Naive B cell (primary cell): ENCODE results near the gene WFS1. TPM values are rescaled to one million over a fixed set of nuclear protein-coding genes. Genes with fewer than 3 reads are reported as not detected.
A peak's percentile ranks its signal among the peaks of the same experiment; 100 is the strongest.

ENCODE experiments used
- ATAC-seq, 2 donors: fragments of 150-1000 bp; cut with Tn5 transposase; 2 replicates each; pipeline ENCODE4 v1.10.0; 2021; ENCODE audit warnings: low read depth in 2 of 2, mild to moderate bottlenecking in 2 of 2, moderate library complexity in 2 of 2
- DNase-seq: peaks from one replicate; pipeline ENCODE4 v3.0.0; 2022
- H3K27ac Mint-ChIP-seq, 6 donors: one replicate each; pipeline ENCODE4 v1.8.0; 2020 to 2022; ENCODE audit warnings: mild to moderate bottlenecking in 6 of 6, mixed read lengths in 6 of 6, moderate library complexity in 5 of 6, inconsistent platforms in 2 of 6
- H3K27me3 Mint-ChIP-seq, 3 donors: one replicate each; pipeline ENCODE4 v1.8.0; 2021 to 2022; ENCODE audit warnings: mixed read lengths in 3 of 3, mild to moderate bottlenecking in 1 of 3
- H3K36me3 Mint-ChIP-seq, 2 donors: one replicate each; pipeline ENCODE4 v1.8.0; 2020 to 2022; ENCODE audit warnings: mixed read lengths in 2 of 2, inconsistent platforms in 1 of 2, mild to moderate bottlenecking in 1 of 2
- H3K4me1 Mint-ChIP-seq, 3 donors: one replicate each; pipeline ENCODE4 v1.8.0; 2020 to 2022; ENCODE audit warnings: mixed read lengths in 3 of 3, inconsistent platforms in 1 of 3, mild to moderate bottlenecking in 1 of 3, moderate library complexity in 1 of 3
- H3K4me3 Mint-ChIP-seq, 8 donors: one replicate each; pipeline ENCODE4 v1.8.0; 2020 to 2022; ENCODE audit warnings: mild to moderate bottlenecking in 8 of 8, mixed read lengths in 8 of 8, moderate library complexity in 8 of 8, inconsistent platforms in 2 of 8
- H3K9me3 Mint-ChIP-seq, 7 donors: one replicate each; pipeline ENCODE4 v1.8.0; 2020 to 2022; ENCODE audit warnings: mixed read lengths in 7 of 7, mild to moderate bottlenecking in 5 of 7, inconsistent platforms in 2 of 7, moderate library complexity in 1 of 7
- polyA plus RNA-seq, 6 donors: library from polyadenylated mRNA; unstranded; fragments of 300-500 nt; fragmentation: Illumina TruSeq; gene quantifications; one replicate each; pipeline ENCODE4 v1.2.3, GENCODE V29; 2021; ENCODE audit warnings: low read depth in 6 of 6

WFS1 gene
- polyA plus RNA-seq, 6 donors from 2014 or later = 1.5 to 6.0 (median 3.1) TPM

- H3K4me3 Mint-ChIP-seq = peak overlapping the region in 6 of 8 donors; percentile 22 to 82 (median 64)
- peaks cover 4 to 11% (median 7%) of the 10 kb centered on the region in 3 donors for H3K4me1 Mint-ChIP-seq
- no peaks in the 10 kb centered on the region for H3K36me3 Mint-ChIP-seq
- H3K9me3 Mint-ChIP-seq = peaks cover 0 to 10% (median 4%) of the 10 kb centered on the region in 7 donors
- ATAC-seq = no peak
- H3K27ac Mint-ChIP-seq = peak overlapping the region in 1 of 6 donors; percentile 26
- no peak for DNase-seq
- peaks cover 52 to 76% (median 67%) of the 10 kb centered on the region in 3 donors for H3K27me3 Mint-ChIP-seq
Measured at GRCh38 chr4:6309777-6310176, 40.1 kb downstream of the WFS1 start.

DNA sequence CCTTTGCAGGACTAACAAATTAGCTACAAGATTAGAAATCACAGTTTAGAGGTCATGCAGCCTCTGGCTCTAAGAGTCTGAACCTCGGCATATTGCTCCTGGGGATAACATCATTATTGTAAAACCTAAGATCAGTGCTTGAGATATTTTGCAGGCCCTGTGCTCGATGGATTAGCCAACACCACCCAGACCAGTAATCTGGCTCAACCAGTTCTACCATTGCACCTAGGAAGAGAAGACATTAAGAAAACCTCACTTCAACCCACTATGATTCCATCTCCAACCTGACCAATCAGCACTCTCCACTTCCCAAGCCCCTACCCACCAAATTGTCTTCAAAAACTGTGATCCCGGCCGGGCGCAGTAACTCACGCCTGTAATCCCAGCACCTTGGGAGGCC is 43.6 kb downstream of the WFS1 start:
- H3K4me1 Mint-ChIP-seq = peaks cover 4 to 11% (median 7%) of the 10 kb centered on the region in 3 donors

GRCh38 chr4:6316461-6317003 is 46.9 kb downstream of the WFS1 start:
- Mint-ChIP-seq H3K27me3 (peaks cover 54 to 67% (median 60%) of the 10 kb centered on the region in 3 donors), H3K27ac (no peak overlapping the region), H3K4me3 (no peak overlapping the region), H3K9me3 (peaks cover 0 to 8% (median 4%) of the 10 kb centered on the region in 7 donors), H3K4me1 (no peaks in the 10 kb centered on the region), H3K36me3 (no peaks in the 10 kb centered on the region)
- ATAC-seq (no peak), DNase-seq (no peak)

More for the DNA sequence above, 43.6 kb downstream of the WFS1 start:
- no peak for DNase-seq
- peaks cover 58 to 73% (median 58%) of the 10 kb centered on the region in 3 donors for H3K27me3 Mint-ChIP-seq
- no peak for ATAC-seq
- H3K9me3 Mint-ChIP-seq = peaks cover 0 to 7% (median 4%) of the 10 kb centered on the region in 7 donors
- H3K4me3 Mint-ChIP-seq = peak overlapping the region in 1 of 8 donors; percentile 18
- H3K27ac Mint-ChIP-seq = no peak overlapping the region
- no peaks in the 10 kb centered on the region for H3K36me3 Mint-ChIP-seq

DNA sequence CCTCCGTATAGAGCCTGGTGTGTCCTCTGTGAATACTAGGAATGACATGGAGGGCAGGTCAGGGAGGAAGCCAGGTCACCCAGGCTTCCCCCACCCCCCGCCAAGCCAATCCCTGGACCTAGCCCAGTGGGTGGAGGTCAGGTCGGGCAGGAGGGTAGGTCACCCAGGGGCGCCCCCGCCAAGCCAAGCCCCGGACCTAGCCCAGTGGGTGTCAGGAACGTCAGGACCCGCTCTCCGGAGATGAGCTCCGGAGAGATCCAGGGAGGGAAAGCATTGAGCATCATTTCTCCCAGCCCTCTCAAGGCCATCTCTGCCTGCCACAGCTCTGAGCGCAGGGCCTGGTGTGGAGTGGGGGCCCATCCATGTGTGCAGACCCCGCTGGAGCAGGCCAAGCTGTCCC is 48.6 kb downstream of the WFS1 start:
- Mint-ChIP-seq H3K4me3 (no peak overlapping the region), H3K27me3 (peaks cover 51 to 68% (median 57%) of the 10 kb centered on the region in 3 donors), H3K27ac (no peak overlapping the region), H3K9me3 (peaks cover 0 to 9% (median 4%) of the 10 kb centered on the region in 7 donors), H3K36me3 (no peaks in the 10 kb centered on the region), H3K4me1 (no peaks in the 10 kb centered on the region)
- ATAC-seq = no peak
- DNase-seq = no peak

DNA sequence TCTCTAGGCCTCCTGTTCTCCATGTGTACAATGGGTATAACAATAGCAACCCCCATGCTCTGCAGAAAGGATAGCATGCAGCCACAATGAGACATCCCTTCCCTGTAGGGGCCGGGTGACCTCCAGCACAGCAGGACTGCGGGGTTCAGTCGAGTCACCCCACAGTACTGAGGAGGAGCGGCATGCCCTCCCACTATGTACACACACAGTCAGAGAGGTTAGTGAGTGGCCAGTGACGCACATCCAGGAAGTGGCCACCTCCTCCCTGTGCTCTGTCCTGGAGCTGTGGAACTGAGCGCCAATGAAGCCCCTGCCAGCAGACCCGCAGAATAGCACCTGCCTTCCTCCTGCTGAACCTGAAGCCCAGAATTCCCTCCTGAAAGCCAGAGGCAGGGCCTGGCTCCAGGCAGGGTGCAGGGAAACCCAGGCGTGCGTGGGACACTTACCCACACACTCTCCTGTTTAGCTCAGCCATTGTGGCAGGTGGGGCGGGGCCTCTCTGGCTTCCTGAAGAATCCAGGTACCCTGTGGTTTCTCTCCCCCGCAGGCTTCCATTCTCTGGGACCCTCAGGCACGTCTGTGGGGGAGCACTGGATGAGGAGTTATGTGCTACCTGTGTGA is 50.0 kb downstream of the WFS1 start:
- Mint-ChIP-seq H3K9me3 (peaks cover 0 to 9% (median 4%) of the 10 kb centered on the region in 7 donors), H3K4me1 (peaks cover 0 to 5% (median 2%) of the 10 kb centered on the region in 3 donors), H3K4me3 (no peak overlapping the region), H3K27ac (no peak overlapping the region), H3K36me3 (no peaks in the 10 kb centered on the region), H3K27me3 (peaks cover 50 to 81% (median 51%) of the 10 kb centered on the region in 3 donors)
- DNase-seq (no peak), ATAC-seq (no peak)

DNA sequence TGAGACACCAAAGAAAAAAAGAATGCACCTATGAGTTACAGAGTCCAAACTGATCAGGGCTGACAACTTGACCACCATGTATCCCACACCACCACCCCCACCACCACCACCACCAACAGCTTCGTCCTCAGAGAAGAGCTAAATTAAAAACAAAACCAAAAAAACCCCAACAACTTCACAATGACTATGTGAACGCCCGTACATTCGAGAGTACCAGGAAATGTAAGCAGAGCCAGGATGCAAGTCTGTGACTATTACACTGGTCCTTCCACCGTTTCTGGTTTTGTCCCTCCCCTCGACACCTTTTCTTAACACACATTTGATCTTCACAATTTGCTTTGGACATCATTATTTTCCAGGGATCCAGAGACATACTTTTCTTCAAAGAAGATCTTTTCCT is 51.0 kb downstream of the WFS1 start:
- peaks cover 47 to 89% (median 57%) of the 10 kb centered on the region in 3 donors for H3K27me3 Mint-ChIP-seq
- no peak overlapping the region for H3K4me3 Mint-ChIP-seq
- no peak overlapping the region for H3K27ac Mint-ChIP-seq
- H3K4me1 Mint-ChIP-seq = peaks cover 0 to 6% (median 3%) of the 10 kb centered on the region in 3 donors
- DNase-seq = no peak
- H3K36me3 Mint-ChIP-seq = no peaks in the 10 kb centered on the region
- ATAC-seq = no peak
- peaks cover 0 to 9% (median 4%) of the 10 kb centered on the region in 7 donors for H3K9me3 Mint-ChIP-seq

- ATAC-seq (no peak), DNase-seq (no peak)
- H3K27me3 Mint-ChIP-seq = peaks cover 51 to 93% (median 60%) of the 10 kb centered on the region in 3 donors
- no peaks in the 10 kb centered on the region for H3K36me3 Mint-ChIP-seq
- H3K4me3 Mint-ChIP-seq = no peak overlapping the region
- no peak overlapping the region for H3K27ac Mint-ChIP-seq
- peaks cover 0 to 13% (median 4%) of the 10 kb centered on the region in 7 donors for H3K9me3 Mint-ChIP-seq
- peaks cover 0 to 6% (median 3%) of the 10 kb centered on the region in 3 donors for H3K4me1 Mint-ChIP-seq
Measured at GRCh38 chr4:6321361-6321760, 51.7 kb downstream of the WFS1 start.

DNA sequence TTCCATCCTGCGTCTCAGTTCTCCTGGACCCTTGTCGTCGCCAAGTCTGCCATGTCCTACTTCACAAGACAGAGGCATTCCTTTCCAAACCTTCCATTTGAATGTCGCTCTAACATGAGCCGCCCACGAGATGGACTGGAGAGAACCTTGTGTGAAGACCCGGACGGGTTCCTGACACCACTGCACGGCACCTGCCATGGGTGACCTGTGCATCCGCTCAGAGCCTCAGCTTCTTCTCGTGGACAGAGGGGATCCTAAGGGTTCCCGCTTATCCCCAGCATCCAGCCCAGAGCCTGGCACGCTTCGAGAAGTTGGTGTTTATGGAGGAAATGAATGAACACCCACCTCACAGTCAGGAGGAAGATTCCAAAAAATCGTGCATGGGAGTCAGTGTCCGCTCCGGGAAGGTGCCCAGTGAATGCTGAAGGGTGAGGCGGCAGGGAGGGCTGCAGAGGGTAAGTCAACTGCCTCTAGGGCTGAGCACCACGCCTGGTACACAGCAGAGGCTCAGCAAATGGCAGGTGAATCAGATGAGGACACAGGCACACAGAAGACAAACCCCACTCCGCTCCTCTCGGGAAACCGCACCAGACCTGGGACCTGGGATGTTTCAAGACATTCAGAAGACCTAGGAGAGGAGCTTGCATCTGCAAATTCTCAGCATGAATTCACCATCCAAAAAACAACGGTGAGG is 52.6 kb downstream of the WFS1 start:
- peaks cover 0 to 6% (median 3%) of the 10 kb centered on the region in 3 donors for H3K4me1 Mint-ChIP-seq
- peaks cover 51 to 93% (median 55%) of the 10 kb centered on the region in 3 donors for H3K27me3 Mint-ChIP-seq
- peaks cover 0 to 13% (median 4%) of the 10 kb centered on the region in 7 donors for H3K9me3 Mint-ChIP-seq
- no peak overlapping the region for H3K4me3 Mint-ChIP-seq
- no peak for DNase-seq
- no peak for ATAC-seq
- H3K27ac Mint-ChIP-seq = no peak overlapping the region
- no peaks in the 10 kb centered on the region for H3K36me3 Mint-ChIP-seq

DNA sequence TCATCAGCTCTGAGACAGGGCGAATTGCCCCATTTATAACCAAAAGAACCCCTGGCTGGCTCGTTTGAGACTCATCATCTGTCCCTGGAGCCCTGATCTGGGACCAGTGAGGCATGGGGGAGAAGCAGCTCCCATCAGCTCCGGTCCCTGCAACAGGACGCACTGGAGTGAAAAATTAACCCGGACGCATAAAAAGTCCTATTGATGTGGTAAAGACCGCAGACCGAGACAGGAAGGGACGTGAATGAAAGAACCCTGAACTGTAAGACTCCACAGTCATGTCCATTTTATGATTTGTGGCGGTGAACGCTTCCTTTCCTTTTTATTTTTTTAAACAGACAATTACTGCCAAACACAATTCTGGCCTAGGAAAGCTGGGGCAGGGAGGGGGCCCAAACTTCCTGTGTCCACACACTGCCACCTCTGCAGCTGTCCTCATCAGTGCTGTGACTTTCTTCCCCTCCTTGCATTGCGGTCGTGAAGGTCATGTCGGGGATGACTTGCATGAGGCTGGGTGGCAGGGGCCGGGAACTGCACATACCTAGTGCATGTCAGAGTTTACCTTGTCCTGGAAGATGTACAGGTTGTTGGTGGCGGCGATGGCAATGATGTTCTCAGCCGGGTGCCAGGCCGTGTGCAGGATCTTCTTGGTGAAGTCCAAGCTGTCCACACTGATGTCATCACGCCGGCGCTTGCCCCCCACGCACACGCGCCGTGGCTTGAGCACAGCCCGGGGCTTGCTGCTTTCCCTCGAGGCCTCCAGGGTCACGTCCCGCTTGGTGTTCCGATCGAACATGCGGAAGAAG is 53.3 kb downstream of the WFS1 start:
- H3K27ac Mint-ChIP-seq = no peak overlapping the region
- peaks cover 49 to 91% (median 53%) of the 10 kb centered on the region in 3 donors for H3K27me3 Mint-ChIP-seq
- H3K9me3 Mint-ChIP-seq = peaks cover 0 to 13% (median 4%) of the 10 kb centered on the region in 7 donors
- H3K36me3 Mint-ChIP-seq = no peaks in the 10 kb centered on the region
- peaks cover 0 to 6% (median 3%) of the 10 kb centered on the region in 3 donors for H3K4me1 Mint-ChIP-seq
- H3K4me3 Mint-ChIP-seq = peak overlapping the region in 1 of 8 donors; percentile 15
- DNase-seq = no peak
- ATAC-seq = no peak

GRCh38 chr4:6324461-6324998 is 54.9 kb downstream of the WFS1 start:
- Mint-ChIP-seq H3K27ac (peak overlapping the region in 1 of 6 donors; percentile 24), H3K9me3 (peaks cover 0 to 13% (median 4%) of the 10 kb centered on the region in 7 donors), H3K4me1 (peaks cover 0 to 6% (median 3%) of the 10 kb centered on the region in 3 donors), H3K27me3 (peaks cover 41 to 85% (median 47%) of the 10 kb centered on the region in 3 donors), H3K36me3 (no peaks in the 10 kb centered on the region), H3K4me3 (no peak overlapping the region)
- ATAC-seq = no peak
- DNase-seq = no peak

DNA sequence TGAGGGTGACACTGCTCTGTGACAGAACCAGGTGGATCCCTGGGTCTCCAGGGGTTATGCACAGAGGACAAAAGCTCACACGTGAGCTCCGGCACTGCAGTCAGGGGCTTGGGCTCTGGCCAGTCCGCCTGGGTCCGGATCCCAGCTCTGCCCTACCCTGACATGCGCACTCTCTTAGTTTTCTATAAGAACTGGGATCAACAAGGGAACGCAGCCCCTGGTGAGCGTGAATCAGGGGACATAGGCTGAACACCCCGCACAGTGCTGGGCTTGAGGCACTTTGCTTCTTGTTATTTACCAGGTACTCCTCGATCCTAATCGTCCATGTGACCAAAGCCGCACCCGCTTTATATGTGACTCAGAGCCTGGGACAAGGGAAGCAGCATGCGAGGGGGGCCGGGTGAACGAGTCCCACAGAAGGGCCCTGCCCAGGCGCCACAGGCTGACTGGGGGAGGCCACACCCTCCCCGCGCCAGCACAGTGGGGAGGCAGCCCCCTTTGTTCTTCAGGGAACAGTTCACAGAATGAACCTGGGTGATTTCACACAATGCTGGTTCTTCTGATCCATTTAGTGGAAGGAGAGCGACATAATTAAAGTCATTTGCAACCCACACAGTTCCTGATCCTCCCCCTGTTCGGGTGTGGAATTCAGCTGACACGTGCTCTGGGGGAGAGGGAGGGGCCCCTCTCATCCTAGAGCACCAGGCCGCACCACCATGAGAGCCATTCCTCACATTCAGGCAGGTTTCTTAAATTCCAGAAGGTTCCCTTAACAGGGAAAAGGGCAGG is 55.5 kb downstream of the WFS1 start:
- no peak overlapping the region for H3K4me3 Mint-ChIP-seq
- peaks cover 42 to 78% (median 47%) of the 10 kb centered on the region in 3 donors for H3K27me3 Mint-ChIP-seq
- ATAC-seq (no peak), DNase-seq (no peak)
- peaks cover 0 to 6% (median 3%) of the 10 kb centered on the region in 3 donors for H3K4me1 Mint-ChIP-seq
- H3K27ac Mint-ChIP-seq = no peak overlapping the region
- H3K36me3 Mint-ChIP-seq = no peaks in the 10 kb centered on the region
- peaks cover 0 to 12% (median 1%) of the 10 kb centered on the region in 7 donors for H3K9me3 Mint-ChIP-seq

- Mint-ChIP-seq H3K27me3 (peaks cover 44 to 76% (median 48%) of the 10 kb centered on the region in 3 donors), H3K4me1 (peaks cover 0 to 6% (median 3%) of the 10 kb centered on the region in 3 donors), H3K27ac (no peak overlapping the region), H3K36me3 (no peaks in the 10 kb centered on the region), H3K4me3 (no peak overlapping the region), H3K9me3 (peaks cover 0 to 10% (median 0%) of the 10 kb centered on the region in 7 donors)
- DNase-seq (no peak), ATAC-seq (no peak)
Measured at GRCh38 chr4:6325788-6326290, 56.2 kb downstream of the WFS1 start.
